K562 (cell line): Measurements from ENCODE around the gene ALKBH3. TPM values are rescaled to one million over a fixed set of nuclear protein-coding genes. Genes with fewer than 3 reads are reported as not detected.

ENCODE experiments used
- CCAR2 ChIP-seq: fragments of 200-400 bp; formaldehyde crosslinking; IDR thresholded peaks from 2 replicates; pipeline ENCODE4 v1.6.1; 2017; ENCODE audit warnings: mild to moderate bottlenecking, low read depth, low read length
- CEBPZ ChIP-seq: fragments of 150-350 bp; IDR thresholded peaks from 2 replicates; pipeline ENCODE4 v1.6.1; 2014; ENCODE audit warnings: low read depth, mild to moderate bottlenecking, low read length, borderline replicate concordance
- DLX4 ChIP-seq: fragments of 250-450 bp; sonication (Bioruptor Pico); IDR thresholded peaks from 2 replicates; pipeline ENCODE4 v1.6.1; 2021; ENCODE audit warnings: mild to moderate bottlenecking
- FOXP1 ChIP-seq: sonication (generic); formaldehyde crosslinking; IDR thresholded peaks from 2 replicates; pipeline ENCODE4 v1.8.0; 2022; ENCODE audit warnings: mild to moderate bottlenecking, missing genetic modification reagents
- JUNB ChIP-seq: fragments of 450-650 bp; formaldehyde crosslinking; conservative IDR thresholded peaks from 2 replicates; pipeline ENCODE4 v1.4.0; 2020; ENCODE audit warnings: mild to moderate bottlenecking
- NR4A1 ChIP-seq, 2 experiments: fragments of 250-450 bp in 1 of 2; fragments of 450-650 bp in 1 of 2; sonication (Bioruptor Pico) in 1 of 2; IDR thresholded peaks; 2 replicates each; pipeline versions ENCODE4 v1.4.0 to v1.6.1; 2016 to 2020; ENCODE audit warnings: mild to moderate bottlenecking in 2 of 2, missing compliant biosample characterization in 1 of 2, missing genetic modification characterization in 1 of 2, moderate library complexity in 1 of 2
- PRPF4 ChIP-seq: fragments of 200-400 bp; formaldehyde crosslinking; IDR thresholded peaks from one replicate; pipeline ENCODE4 v1.6.1; 2017; ENCODE audit warnings: low read length, low read depth, mild to moderate bottlenecking; ENCODE audit not compliant: insufficient read depth, poor library complexity, severe bottlenecking
- RB1 ChIP-seq: fragments of 450-650 bp; IDR thresholded peaks from 2 replicates; pipeline ENCODE4 v1.6.1; 2017; ENCODE audit warnings: low read depth, mild to moderate bottlenecking
- RBBP5 ChIP-seq: fragments of 200-600 bp; sonication (generic); IDR thresholded peaks from 2 replicates; pipeline ENCODE4 v1.6.1; 2012; ENCODE audit warnings: borderline replicate concordance, mild to moderate bottlenecking, low read length, control low read depth, inconsistent platforms; ENCODE audit not compliant: insufficient read depth, poor library complexity, severe bottlenecking
- SAFB ChIP-seq: fragments of 200-400 bp; formaldehyde crosslinking; IDR thresholded peaks from 2 replicates; pipeline ENCODE4 v1.6.1; 2017; ENCODE audit warnings: low read depth, low read length, borderline replicate concordance
- SRF ChIP-seq, 2 experiments: fragments of 250-450, 450-650 bp in 1 of 2; sonication (Bioruptor Pico) in 1 of 2; sonication (generic) in 1 of 2; formaldehyde crosslinking; IDR thresholded peaks; 2 replicates each; pipeline versions ENCODE4 v1.5.0 to v1.5.1; 2020 to 2022; ENCODE audit warnings: mild to moderate bottlenecking in 1 of 2, missing genetic modification reagents in 1 of 2
- TARDBP ChIP-seq: fragments of 450-650 bp; IDR thresholded peaks from 2 replicates; pipeline ENCODE4 v1.6.1; 2016
- TCF7L2 ChIP-seq: fragments of 150-350 bp; IDR thresholded peaks from 2 replicates; pipeline ENCODE4 v1.6.1; 2016; ENCODE audit warnings: low read depth, mild to moderate bottlenecking, low read length, moderate library complexity
- TFAM ChIP-seq: fragments of 250-450 bp; sonication (Bioruptor Pico); conservative IDR thresholded peaks from 2 replicates; pipeline ENCODE4 v1.5.0; 2021; ENCODE audit warnings: mild to moderate bottlenecking, moderate library complexity
- THRB ChIP-seq: fragments of 450-650 bp; formaldehyde crosslinking; conservative IDR thresholded peaks from 2 replicates; pipeline ENCODE4 v1.4.0; 2022; ENCODE audit warnings: mild to moderate bottlenecking, missing genetic modification characterization
- ZC3H4 ChIP-seq: sonication (generic); formaldehyde crosslinking; IDR thresholded peaks from 2 replicates; pipeline ENCODE4 v1.9.0; 2021; ENCODE audit warnings: missing genetic modification reagents, borderline replicate concordance
- ZFPM2 ChIP-seq: fragments of 250-450 bp; sonication (Bioruptor Pico); IDR thresholded peaks from 2 replicates; pipeline ENCODE4 v1.5.1; 2022; ENCODE audit warnings: mild to moderate bottlenecking
- ZNF274 ChIP-seq: IDR thresholded peaks from 2 replicates; pipeline ENCODE4 v1.6.1; 2011; ENCODE audit warnings: low read depth, mild to moderate bottlenecking, low read length, moderate library complexity, borderline replicate concordance
- ZNF384 ChIP-seq: IDR thresholded peaks from 2 replicates; pipeline ENCODE4 v1.6.1; 2012; ENCODE audit warnings: low read depth, low read length, improper control_type of control experiment
- ZNF431 ChIP-seq: sonication (generic); formaldehyde crosslinking; IDR thresholded peaks from 2 replicates; pipeline ENCODE4 v1.8.0; 2022; ENCODE audit warnings: mild to moderate bottlenecking, missing genetic modification reagents
- ZNF644 ChIP-seq: fragments of 200-800 bp; sonication (Bioruptor generic); IDR thresholded peaks from 2 replicates; pipeline ENCODE4 v1.6.1; 2016; ENCODE audit warnings: low read depth, missing genetic modification characterization, missing compliant biosample characterization
- polyA plus RNA-seq, 8 experiments: library from polyadenylated mRNA; depleted of rRNA in 4 of 8; stranded (reverse) in 5 of 8; unstranded in 3 of 8; fragments of >200 nt; fragmentation: Nextera tagmentation in 2 of 8; fragmentation: Illumina TruSeq in 1 of 8; extraction: Ambion mirVana in 2 of 8; extraction: Trizol in 1 of 8; gene quantifications; 2 replicates each; pipeline versions ENCODE4 v1.2.1 to v1.2.3, GENCODE V29; 2011 to 2014; ENCODE audit warnings: inconsistent platforms in 1 of 8, missing spikeins in 1 of 8
- total RNA-seq, 7 experiments: library from RNA; depleted of rRNA in 6 of 7; stranded (reverse); fragments of >200 nt in 6 of 7; fragmentation: Illumina TruSeq in 2 of 7; extraction: Trizol in 2 of 7; gene quantifications; 2 replicates each; pipeline versions ENCODE4 v1.2.1 to v1.2.3, GENCODE V29; 2011 to 2021; ENCODE audit warnings: low replicate concordance in 1 of 7
- TF ChIP-seq, protein P1 (sequence below): IDR thresholded peaks from 2 replicates; pipeline ENCODE4 v1.6.1; 2016; ENCODE audit warnings: missing genetic modification characterization, missing compliant biosample characterization

Gene ALKBH3
- total and polyA plus RNA-seq, 9 of the 15 experiments (the other 6 are each of a cell fraction or from before 2014, with no cell fraction given), result 16.0 to 49.9 (median 36.5) TPM

- no peak for TF ChIP-seq ZFPM2 (CRISPR knock-in tag)
- TF ChIP-seq CEBPZ, result no peak
- TF ChIP-seq ZNF431 (CRISPR knock-in tag), result no peak
- no peak for TF ChIP-seq CCAR2
- no peak for TF ChIP-seq RBBP5
- no peak for TF ChIP-seq TFAM (CRISPR knock-in tag)
- no peak for TF ChIP-seq ZNF274
- no peak for TF ChIP-seq THRB (CRISPR knock-in tag)
- no peak for TF ChIP-seq TCF7L2
- no peak for TF ChIP-seq SAFB
- TF ChIP-seq RB1, result peak; percentile 41; the same call in 1 of the 2 replicates
- no peak for TF ChIP-seq PRPF4
- TF ChIP-seq JUNB (CRISPR knock-in tag), result no peak
- TF ChIP-seq ZNF384, result no peak
- TF ChIP-seq FOXP1 (CRISPR knock-in tag), result no peak
- no peak for TF ChIP-seq ZC3H4 (CRISPR knock-in tag)
- TF ChIP-seq ZNF644 (tag), result no peak
- TF ChIP-seq, protein P1, sequence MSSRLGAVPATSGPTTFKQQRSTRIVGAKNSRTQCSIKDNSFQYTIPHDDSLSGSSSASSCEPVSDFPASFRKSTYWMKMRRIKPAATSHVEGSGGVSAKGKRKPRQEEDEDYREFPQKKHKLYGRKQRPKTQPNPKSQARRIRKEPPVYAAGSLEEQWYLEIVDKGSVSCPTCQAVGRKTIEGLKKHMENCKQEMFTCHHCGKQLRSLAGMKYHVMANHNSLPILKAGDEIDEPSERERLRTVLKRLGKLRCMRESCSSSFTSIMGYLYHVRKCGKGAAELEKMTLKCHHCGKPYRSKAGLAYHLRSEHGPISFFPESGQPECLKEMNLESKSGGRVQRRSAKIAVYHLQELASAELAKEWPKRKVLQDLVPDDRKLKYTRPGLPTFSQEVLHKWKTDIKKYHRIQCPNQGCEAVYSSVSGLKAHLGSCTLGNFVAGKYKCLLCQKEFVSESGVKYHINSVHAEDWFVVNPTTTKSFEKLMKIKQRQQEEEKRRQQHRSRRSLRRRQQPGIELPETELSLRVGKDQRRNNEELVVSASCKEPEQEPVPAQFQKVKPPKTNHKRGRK (tag), result no peak
- no peak for TF ChIP-seq NR4A1 (CRISPR knock-in tag; IDR thresholded peaks at IDR 0.05)
- TF ChIP-seq NR4A1 (tag; IDR thresholded peaks at IDR 0.05), result 0 out of 2 replicates have a peak, but pooled peaks have one; percentile 47
- no peak for TF ChIP-seq TARDBP
- peak in 1 of 2 experiments; percentile 24; a peak in 1 of 4 replicates for TF ChIP-seq SRF (CRISPR knock-in tag; IDR thresholded peaks at IDR 0.05)
- no peak for TF ChIP-seq DLX4 (CRISPR knock-in tag)
These were observed 66.4 kb downstream of the ALKBH3 start (continued) for GRCh38 chr11:43947003-43947500.
